ENCODE data around the gene TMEM185A. TPM values are rescaled to one million over a fixed set of nuclear protein-coding genes. Genes with fewer than 3 reads are reported as not detected.

Gene TMEM185A
- total RNA-seq, 4 donors from 2014 or later, result 2.2 to 26.8 (median 12.0) TPM

DNA sequence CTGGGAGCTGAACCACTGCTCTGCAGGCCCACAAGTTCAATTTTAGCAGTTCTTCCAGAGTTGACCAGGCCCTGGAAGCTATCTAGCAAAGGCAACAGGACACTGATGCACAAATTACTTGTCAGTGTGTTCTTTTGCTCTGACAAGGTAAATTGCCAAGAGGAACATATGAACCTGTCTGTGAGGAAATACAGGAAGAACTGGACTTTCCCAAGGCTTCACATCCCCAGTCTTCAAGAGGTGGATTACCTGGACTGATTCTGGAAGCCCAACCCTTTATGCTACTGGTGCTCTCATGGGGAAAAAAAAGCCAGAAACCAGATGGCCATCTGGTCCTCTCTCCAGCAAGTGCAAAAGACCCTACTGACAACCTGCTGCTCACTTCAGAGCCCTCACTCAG lies 1.9 kb upstream of the TMEM185A start:
- intact Hi-C loops (cut with DNase I; ENCODE audit: low total_unique reads), result loop anchor here (5.0 kb wide), 1 partner anchor 424 kb away; no protein-coding TSS in a partner anchor
- H3K27me3 ChIP-seq, result no peaks in the 10 kb centered on the region
- no peak overlapping the region for H3K27ac ChIP-seq
- no peak overlapping the region for H3K4me3 ChIP-seq
- TF ChIP-seq POLR2A (IDR thresholded peaks at IDR 0.05), result no peak
- TF ChIP-seq POLR2AphosphoS5 (IDR thresholded peaks at IDR 0.05), result no peak
- TF ChIP-seq, protein P1, sequence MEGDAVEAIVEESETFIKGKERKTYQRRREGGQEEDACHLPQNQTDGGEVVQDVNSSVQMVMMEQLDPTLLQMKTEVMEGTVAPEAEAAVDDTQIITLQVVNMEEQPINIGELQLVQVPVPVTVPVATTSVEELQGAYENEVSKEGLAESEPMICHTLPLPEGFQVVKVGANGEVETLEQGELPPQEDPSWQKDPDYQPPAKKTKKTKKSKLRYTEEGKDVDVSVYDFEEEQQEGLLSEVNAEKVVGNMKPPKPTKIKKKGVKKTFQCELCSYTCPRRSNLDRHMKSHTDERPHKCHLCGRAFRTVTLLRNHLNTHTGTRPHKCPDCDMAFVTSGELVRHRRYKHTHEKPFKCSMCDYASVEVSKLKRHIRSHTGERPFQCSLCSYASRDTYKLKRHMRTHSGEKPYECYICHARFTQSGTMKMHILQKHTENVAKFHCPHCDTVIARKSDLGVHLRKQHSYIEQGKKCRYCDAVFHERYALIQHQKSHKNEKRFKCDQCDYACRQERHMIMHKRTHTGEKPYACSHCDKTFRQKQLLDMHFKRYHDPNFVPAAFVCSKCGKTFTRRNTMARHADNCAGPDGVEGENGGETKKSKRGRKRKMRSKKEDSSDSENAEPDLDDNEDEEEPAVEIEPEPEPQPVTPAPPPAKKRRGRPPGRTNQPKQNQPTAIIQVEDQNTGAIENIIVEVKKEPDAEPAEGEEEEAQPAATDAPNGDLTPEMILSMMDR (IDR thresholded peaks at IDR 0.05), result no peak
- no peak for TF ChIP-seq EP300 (IDR thresholded peaks at IDR 0.05; ENCODE audit: low read depth)
- DNase-seq, result no peak
- no peaks in the 10 kb centered on the region for H3K36me3 ChIP-seq
- H3K9me3 ChIP-seq, result no peaks in the 10 kb centered on the region
- in situ Hi-C loops (cut with MboI; ENCODE audit: low pct_ligation_motif_present in 1 of 4, low pct_unique_long_range_greater_than_20kb in 1 of 4, low sequenced_read_pairs in 3 of 4), result loop anchor here in 1 of 4 donors (25.0 kb wide), 1 partner anchor 121 kb away; the partner anchor contains the start of gene IDS
- H3K4me1 ChIP-seq, result peaks cover 0 to 15% (median 0%) of the 10 kb centered on the region in 4 donors

DNA sequence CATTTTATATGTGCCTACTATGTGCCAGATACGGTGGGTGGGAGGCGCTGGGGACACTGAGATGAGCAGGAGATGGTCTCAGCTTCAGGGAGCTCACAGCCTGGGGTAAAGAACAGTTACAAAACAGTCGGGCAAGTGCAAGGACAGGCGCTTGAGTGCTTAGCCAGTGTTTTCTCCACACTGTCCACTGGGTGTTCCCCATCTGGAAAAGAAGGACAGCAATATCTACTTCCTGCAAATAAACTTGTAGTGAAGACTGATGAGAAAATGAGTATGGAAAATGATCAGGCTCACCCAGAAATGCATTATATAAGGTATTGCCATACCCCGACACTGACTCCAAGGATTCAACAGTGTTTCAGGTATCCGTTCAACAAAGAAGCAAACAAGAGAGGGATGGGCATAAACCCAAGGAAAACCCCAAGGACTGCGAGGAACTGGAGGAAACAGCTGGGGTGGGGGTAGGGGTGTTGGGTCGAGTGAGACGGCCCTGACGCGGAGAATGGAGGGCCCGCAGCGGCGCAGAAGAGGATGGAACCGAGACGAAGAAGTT lies 835 bp downstream of the TMEM185A start:
- in situ Hi-C loops (cut with MboI; ENCODE audit: low pct_ligation_motif_present in 1 of 4, low pct_unique_long_range_greater_than_20kb in 1 of 4, low sequenced_read_pairs in 3 of 4), result loop anchor here in 1 of 4 donors (25.0 kb wide), 1 partner anchor 118 kb away; the partner anchor contains the start of gene IDS
- intact Hi-C loops (cut with DNase I; ENCODE audit: low total_unique reads), result loop anchor here (5.0 kb wide), 1 partner anchor 427 kb away; no protein-coding TSS in a partner anchor
- DNase-seq, result no peak

DNA sequence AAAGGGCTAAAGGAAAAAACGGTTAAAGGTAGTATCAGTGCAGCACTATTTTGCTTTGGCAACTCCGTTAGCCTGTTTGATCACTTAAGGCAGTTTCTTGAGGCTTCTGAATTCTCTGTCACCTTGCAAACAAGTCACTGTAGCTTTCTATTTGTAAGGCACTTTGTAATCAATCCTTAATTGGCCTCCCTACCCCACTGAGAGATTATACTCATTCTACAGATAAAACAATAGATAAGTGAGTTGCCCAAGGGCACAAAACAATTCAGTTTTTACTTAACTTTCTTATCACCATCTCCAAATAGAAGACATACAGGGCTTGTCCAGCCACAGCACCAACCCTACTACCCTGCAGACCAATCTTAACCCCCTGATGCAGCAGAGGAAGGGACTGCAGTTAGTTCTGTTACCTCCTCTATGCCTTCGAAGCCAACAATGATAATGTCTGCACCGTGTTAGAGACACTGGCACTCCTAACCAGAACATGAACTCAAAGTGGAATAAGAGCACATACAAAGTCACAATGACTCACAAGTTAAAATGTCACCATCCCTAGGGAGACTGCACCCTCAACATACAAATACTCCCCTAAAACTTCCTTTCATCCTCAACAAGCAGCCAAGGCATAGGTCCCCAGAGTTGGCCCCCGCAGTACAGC lies 1.7 kb downstream of the TMEM185A start:
- TF ChIP-seq, protein P1 (IDR thresholded peaks at IDR 0.05), result no peak
- TF ChIP-seq EP300 (IDR thresholded peaks at IDR 0.05; ENCODE audit: low read depth) (no peak), POLR2A (IDR thresholded peaks at IDR 0.05) (no peak), POLR2AphosphoS5 (IDR thresholded peaks at IDR 0.05) (no peak)
- Histone ChIP-seq H3K4me1 (peaks cover 0 to 15% (median 0%) of the 10 kb centered on the region in 4 donors), H3K36me3 (no peaks in the 10 kb centered on the region), H3K27me3 (no peaks in the 10 kb centered on the region), H3K9me3 (no peaks in the 10 kb centered on the region), H3K27ac (no peak overlapping the region), H3K4me3 (peak overlapping the region in 1 of 4 donors; percentile 87)
- in situ Hi-C loops (cut with MboI; ENCODE audit: low pct_ligation_motif_present in 1 of 4, low pct_unique_long_range_greater_than_20kb in 1 of 4, low sequenced_read_pairs in 3 of 4), result loop anchor here in 1 of 4 donors (25.0 kb wide), 1 partner anchor 118 kb away; the partner anchor contains the start of gene IDS
- no peak for DNase-seq
- WGBS, 2 donors (ENCODE audit: low coverage in 1 of 2), result 73 to 100% methylated on average over 2 to 5 of the region's 5 CpGs
- intact Hi-C loops (cut with DNase I; ENCODE audit: low total_unique reads), result loop anchor here (5.0 kb wide), 1 partner anchor 427 kb away; no protein-coding TSS in a partner anchor

More for the DNA sequence above, 835 bp downstream of the TMEM185A start:
- no peaks in the 10 kb centered on the region for H3K27me3 ChIP-seq
- H3K4me3 ChIP-seq, result peak overlapping the region; percentile 65 to 87 (median 80)
- H3K27ac ChIP-seq, result peak overlapping the region; percentile 80 to 86 (median 84)
- WGBS, 2 donors (ENCODE audit: low coverage in 1 of 2), result 20 to 42% methylated on average over 1 to 16 of the region's 16 CpGs
- H3K36me3 ChIP-seq, result no peaks in the 10 kb centered on the region
- no peaks in the 10 kb centered on the region for H3K9me3 ChIP-seq
- TF ChIP-seq, protein P1 (IDR thresholded peaks at IDR 0.05), result peak in 3 of 5 experiments; percentile 7 to 10 (median 9)
- no peak for TF ChIP-seq POLR2AphosphoS5 (IDR thresholded peaks at IDR 0.05)
- H3K4me1 ChIP-seq, result peaks cover 0 to 15% (median 0%) of the 10 kb centered on the region in 4 donors

DNA sequence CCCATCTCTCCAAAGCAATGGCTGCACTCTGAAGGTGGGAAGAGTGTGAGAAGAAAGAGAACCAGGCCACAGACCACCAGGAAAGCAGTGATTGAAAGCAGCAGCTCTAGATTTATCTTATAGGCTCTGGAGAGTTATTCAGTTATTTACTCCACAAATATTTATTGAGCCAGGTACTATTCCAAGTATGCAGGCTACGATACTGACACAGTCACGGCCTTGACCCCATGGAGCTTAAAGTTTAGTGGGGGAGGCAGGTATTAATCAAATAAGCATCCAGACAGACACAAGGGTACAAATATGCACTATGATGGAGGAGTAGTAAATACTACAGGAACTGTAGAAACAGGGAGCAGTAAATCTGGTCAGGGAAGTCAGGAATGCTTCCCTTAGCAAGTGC lies 2.8 kb downstream of the TMEM185A start:
- H3K4me3 ChIP-seq, result no peak overlapping the region
- H3K4me1 ChIP-seq, result peaks cover 0 to 15% (median 0%) of the 10 kb centered on the region in 4 donors
- no peaks in the 10 kb centered on the region for H3K9me3 ChIP-seq
- TF ChIP-seq POLR2AphosphoS5 (IDR thresholded peaks at IDR 0.05), result no peak
- TF ChIP-seq, protein P1 (IDR thresholded peaks at IDR 0.05), result no peak
- no peak for TF ChIP-seq POLR2A (IDR thresholded peaks at IDR 0.05)
- no peak for TF ChIP-seq EP300 (IDR thresholded peaks at IDR 0.05; ENCODE audit: low read depth)
- no peak overlapping the region for H3K27ac ChIP-seq
- in situ Hi-C loops (cut with MboI; ENCODE audit: low pct_ligation_motif_present in 1 of 4, low pct_unique_long_range_greater_than_20kb in 1 of 4, low sequenced_read_pairs in 3 of 4) (loop anchor here in 1 of 4 donors (25.0 kb wide), 1 partner anchor 116 kb away; the partner anchor contains the start of gene IDS), intact Hi-C loops (cut with DNase I; ENCODE audit: low total_unique reads) (no loop called here)
- H3K27me3 ChIP-seq, result no peaks in the 10 kb centered on the region
- 83% methylated on average over 2 of the region's 2 CpGs; no CpG with 5 or more reads in 1 of the 2 donors for WGBS, 2 donors (ENCODE audit: low coverage in 1 of 2)
- DNase-seq, result no peak
- H3K36me3 ChIP-seq, result no peaks in the 10 kb centered on the region
